GM18517 (cell line): Measurements from ENCODE around the gene UPB1.
"Not testable (repeated sequence)": the region's sequence is repeated elsewhere in the genome, so short reads cannot be mapped to it uniquely, and the experiment has no call there.

Source experiments
- ATAC-seq: cut with Tn5 transposase; IDR thresholded peaks from one replicate; pipeline ENCODE4 v1.9.1; 2021; ENCODE audit warnings: mild to moderate bottlenecking, moderate library complexity; ENCODE audit not compliant: unreplicated experiment

The UPB1 gene

DNA sequence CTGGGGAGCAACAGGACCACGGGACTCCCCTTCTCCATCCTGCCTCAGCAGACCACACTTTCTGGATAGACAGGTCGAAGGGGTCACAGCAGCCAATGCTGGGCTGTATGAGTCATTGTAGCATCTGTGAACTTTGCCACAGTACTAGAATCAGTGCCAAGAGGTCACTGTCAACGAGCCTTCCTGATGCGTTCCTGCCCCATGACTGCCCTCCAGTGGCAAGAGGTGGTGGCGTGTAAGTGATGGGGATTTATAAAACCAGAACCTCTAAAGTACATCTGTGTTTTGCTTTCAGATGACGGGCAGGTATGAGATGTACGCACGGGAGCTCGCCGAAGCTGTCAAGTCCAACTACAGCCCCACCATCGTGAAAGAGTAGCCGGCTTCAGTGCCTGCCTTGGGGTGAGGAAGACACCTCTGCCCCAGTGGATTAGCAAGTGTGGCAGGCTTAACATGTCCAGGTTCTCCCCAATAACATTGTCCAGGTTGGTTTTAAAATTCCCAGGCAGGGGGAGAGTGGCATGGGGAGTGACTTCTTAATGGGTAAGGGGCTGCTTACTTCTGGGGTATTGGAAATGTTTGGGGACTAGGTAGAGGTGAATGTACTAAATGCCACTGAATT is 30.4 kb downstream of the UPB1 start:
- no peak for ATAC-seq

DNA sequence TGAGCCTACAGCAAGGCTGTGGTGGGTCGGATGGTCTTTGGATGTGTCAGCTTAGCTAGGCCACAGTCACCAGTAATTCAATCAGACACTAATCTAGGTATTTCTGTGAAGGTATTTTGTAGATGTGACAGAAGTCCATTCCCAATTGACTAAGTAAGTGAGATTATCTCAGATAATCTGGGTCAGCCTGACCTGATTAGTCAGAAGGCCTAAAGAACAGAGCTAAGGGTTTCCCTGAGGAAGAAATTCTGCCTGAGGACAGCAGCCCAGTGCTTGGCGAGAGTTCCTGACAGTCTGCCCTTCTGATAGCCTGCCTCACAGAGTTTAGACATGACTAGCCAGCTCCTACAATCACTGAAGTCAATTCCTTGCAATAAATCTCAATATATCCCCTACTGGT is 31.1 kb downstream of the UPB1 start:
- no peak for ATAC-seq

DNA sequence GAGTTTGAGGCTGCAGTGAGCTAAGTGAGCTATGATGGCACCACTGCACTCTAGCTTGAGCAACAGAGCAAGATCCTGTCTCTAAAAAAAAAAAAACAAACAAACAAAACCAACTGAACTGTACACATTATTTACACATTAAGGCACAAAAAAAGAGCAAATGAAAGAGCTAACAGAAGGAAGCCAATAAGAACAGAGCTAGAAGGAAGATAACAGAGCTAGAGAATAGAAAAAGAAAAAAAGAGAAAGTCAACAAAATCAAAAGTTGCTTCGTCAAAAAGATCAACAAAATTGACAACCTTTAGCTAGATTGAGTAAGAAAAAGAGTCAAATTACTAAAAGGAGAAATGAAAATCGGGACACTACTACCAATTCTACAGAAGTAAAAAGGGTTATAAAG is 34.8 kb downstream of the UPB1 start:
- ATAC-seq = no peak

DNA sequence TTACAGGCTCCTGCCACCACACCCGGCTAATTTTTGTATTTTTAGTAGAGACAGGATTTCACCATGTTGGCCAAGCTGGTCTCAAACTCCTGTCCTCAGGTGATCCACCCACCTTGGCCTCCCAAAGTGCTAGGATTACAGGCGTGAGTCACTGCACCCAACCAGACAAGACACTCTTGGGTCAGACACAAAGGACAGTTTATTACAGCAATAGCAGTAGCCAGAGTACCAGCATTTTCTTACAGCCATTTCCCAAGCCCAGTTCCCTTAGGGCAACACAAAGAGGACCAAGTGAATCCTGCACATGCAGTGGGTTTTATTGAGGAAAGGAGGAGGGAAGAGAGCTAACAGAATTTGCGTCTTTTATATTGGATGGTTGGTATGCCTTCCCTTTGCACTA is 35.8 kb downstream of the UPB1 start:
- not testable (repeated sequence) for ATAC-seq

GRCh38 chr22:24532075-24532474 is 36.9 kb downstream of the UPB1 start:
- ATAC-seq = no peak

DNA sequence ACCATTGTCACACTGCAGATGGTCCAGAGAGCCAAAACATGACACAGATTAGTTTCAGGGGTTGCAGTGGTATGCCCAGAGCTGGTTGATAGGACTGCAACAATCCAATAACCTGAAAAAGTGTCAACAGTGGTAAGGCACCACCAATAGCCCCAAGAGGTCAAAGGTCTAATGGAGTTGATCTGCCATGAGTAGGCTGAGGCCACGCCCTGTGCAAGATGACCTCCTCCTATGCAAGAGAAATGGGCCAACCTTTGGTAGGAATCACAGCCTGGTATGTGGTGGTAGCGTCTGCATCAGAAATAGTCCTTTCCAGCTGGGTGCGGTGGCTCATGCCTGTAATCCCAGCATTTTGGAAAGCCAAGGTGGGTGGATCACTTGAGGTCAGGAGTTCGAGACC is 40.2 kb downstream of the UPB1 start:
- no peak for ATAC-seq

GRCh38 chr22:24536089-24536488 is 41.0 kb downstream of the UPB1 start:
- ATAC-seq = no peak

DNA sequence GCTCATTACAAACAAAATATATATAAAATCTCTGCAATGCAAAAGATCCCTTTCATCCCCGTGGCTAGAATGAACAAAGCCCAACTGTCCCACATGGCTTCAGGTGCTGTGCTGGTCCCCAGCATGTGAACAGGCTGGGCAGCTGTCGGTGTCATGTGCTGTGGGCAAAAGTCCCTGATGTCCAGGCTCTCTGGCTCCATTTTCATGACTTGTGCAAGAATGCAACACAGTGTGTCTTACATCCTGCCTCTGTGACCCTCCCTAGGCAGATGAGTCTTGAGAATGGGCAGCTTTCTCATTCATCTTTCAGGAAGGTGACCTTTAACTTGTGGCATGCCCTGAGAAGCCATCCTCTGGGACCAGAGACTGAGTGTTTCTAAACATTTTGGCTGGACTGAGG is 45.3 kb downstream of the UPB1 start:
- ATAC-seq = no peak

GRCh38 chr22:24541681-24542515 is 46.8 kb downstream of the UPB1 start:
- no peak for ATAC-seq

GRCh38 chr22:24542641-24543040 is 47.5 kb downstream of the UPB1 start:
- ATAC-seq = no peak

DNA sequence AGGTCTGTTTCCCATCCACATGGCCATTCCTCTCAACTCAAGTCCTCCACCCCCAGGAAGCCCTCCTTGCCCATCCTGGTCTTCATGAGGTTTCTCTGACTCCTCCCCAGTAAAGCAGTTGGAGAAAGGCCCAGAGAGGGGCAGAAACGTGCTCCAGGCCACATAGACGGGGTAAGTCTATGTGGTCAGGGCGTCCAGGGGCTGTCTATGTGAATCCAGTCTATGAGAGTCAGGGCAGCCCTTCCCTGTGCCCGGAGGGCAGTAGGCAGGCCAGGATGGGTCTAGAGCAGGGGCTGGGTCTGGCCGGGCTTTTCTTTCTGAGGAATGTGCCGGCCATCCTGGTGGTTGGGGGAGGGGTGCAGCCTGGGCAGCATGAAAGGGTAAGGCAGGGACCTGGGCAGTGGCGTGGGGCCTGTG is 48.1 kb downstream of the UPB1 start:
- ATAC-seq = no peak

- ATAC-seq = no peak
Observed at GRCh38 chr22:24543679-24544243, 48.6 kb downstream of the UPB1 start.

GRCh38 chr22:24548812-24549211 is 53.7 kb downstream of the UPB1 start:
- no peak for ATAC-seq

- ATAC-seq = no peak
Observed at GRCh38 chr22:24550028-24550901, 55.1 kb downstream of the UPB1 start.

GRCh38 chr22:24550902-24551435 is 55.8 kb downstream of the UPB1 start:
- ATAC-seq = no peak

DNA sequence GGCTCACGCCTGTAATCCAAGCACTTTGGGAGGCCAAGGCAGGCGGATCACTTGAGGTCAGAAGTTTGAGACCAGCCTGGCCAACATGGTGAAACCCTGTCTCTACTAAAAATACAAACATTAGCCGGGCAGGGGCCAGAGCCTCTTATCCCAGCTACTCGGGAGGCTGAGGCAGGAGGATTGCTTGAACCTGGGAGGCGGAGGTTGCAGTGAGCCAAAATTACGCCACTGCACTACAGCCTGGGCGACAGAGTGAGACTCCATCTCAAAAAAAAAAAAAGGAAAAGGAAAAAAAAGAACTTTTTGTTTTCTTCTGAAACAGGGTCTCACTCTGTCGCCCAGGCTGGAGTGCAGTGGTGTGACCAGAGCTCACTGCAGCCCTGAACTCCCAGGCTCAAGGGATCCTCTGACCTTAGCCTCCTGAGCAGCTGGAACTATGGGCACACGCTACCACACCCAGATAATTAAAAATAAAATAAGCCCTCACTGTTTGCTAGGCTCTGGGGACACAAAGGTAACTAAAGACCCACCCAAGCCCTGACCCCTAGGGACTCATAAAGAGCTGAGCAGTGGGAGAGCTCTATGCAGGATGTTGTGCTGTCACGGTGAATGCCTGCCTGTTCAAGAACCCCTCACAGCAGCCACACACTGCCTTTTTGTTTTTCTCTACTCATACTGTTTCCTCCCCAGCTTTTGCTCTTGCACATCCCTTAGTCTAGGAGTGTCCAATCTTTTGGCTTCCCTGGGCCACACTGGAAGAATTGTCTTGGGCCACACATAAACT is 57.6 kb downstream of the UPB1 start:
- not testable (repeated sequence) for ATAC-seq

- no peak for ATAC-seq
Observed at GRCh38 chr22:24553597-24554312, 58.6 kb downstream of the UPB1 start.

- peak; percentile 14 for ATAC-seq
Observed at GRCh38 chr22:24554313-24555164, 59.4 kb downstream of the UPB1 start, which contains the start of gene GUCD1. Gene GUCD1, minus strand, starts transcription at chr22:24555138. Its CDS starts 147 bp downstream, at chr22:24554991.
